HG03139 (cell line): Measurements from ENCODE around the gene TTLL13.

Source experiments
- ATAC-seq: cut with Tn5 transposase; IDR thresholded peaks from one replicate; pipeline ENCODE4 v1.9.1; 2021; ENCODE audit not compliant: unreplicated experiment

TTLL13 gene, protein sequence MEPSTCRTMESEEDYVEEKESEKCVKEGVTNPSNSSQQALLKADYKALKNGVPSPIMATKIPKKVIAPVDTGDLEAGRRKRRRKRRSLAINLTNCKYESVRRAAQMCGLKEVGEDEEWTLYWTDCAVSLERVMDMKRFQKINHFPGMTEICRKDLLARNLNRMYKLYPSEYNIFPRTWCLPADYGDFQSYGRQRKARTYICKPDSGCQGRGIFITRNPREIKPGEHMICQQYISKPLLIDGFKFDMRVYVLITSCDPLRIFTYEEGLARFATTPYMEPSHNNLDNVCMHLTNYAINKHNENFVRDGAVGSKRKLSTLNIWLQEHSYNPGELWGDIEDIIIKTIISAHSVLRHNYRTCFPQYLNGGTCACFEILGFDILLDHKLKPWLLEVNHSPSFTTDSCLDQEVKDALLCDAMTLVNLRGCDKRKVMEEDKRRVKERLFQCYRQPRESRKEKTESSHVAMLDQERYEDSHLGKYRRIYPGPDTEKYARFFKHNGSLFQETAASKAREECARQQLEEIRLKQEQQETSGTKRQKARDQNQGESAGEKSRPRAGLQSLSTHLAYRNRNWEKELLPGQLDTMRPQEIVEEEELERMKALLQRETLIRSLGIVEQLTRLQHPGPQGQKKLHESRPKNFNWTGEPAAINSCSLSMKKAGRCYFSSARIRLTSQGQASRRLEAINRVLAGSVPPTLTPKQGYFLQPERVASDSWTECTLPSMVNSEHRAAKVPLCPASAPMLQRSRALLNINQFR

GRCh38 chr15:90249203-90249863 lies at the start of gene TTLL13:
TSS of gene TTLL13 (plus strand) at chr15:90249556. CDS start at chr15:90250631, 1,075 bp downstream.
- peak; percentile 58 for ATAC-seq

- ATAC-seq = no peak
These were observed 48.7 kb upstream of the TTLL13 start for GRCh38 chr15:90200534-90201129.

DNA sequence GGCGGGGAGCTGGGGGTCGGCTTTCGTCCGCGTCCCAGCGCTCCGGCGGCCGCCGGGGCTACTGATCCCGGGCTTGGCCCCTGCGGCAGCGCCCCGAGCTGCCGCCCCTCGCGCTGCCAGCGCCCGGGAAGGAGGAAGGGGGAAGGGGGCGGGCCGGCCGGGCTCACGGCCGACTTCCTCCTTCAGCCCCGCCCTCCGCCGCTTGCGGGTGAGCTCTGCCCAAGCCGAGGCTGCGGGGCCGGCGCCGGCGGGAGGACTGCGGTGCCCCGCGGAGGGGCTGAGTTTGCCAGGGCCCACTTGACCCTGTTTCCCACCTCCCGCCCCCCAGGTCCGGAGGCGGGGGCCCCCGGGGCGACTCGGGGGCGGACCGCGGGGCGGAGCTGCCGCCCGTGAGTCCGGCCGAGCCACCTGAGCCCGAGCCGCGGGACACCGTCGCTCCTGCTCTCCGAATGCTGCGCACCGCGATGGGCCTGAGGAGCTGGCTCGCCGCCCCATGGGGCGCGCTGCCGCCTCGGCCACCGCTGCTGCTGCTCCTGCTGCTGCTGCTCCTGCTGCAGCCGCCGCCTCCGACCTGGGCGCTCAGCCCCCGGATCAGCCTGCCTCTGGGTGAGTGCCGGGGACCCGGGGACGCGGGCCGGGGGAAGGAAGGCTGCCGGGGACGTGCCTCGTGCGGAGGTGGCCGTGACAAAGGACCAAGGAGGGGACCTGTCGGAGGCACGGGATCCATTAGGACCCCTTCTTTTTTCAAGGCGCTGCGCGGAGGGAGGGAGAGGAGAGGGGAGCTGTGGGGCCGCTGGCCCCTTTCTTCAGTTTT lies 48.0 kb upstream of the TTLL13 start, which contains the start of gene SEMA4B:
SEMA4B (plus strand) TSS at position 201 of the 814 bp plus-strand sequence; CDS start at position 450, 249 bp downstream.
- peak; percentile 70 for ATAC-seq

GRCh38 chr15:90201944-90202375 lies 47.4 kb upstream of the TTLL13 start:
- no peak for ATAC-seq

- ATAC-seq = no peak
These were observed 46.4 kb upstream of the TTLL13 start for GRCh38 chr15:90202929-90203328.

DNA sequence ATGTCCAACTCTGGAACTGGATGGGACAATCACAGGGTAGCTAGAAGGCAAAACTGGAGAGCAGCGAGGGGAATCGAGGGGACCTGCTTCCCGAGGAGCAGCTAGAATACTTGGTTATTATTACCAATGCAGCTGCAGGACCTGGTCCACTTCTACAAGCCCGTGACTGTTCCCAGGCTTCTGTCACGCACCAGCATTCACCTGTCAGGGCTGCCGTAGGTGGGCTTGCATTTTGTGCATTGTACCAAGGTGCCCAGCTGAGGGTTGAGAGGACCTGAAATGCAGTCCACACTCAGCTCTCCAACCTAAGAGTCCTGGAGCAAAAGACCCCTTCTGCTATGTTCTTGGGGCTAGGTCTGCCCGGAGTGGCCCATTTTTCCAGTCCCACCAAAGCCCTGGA lies 45.9 kb upstream of the TTLL13 start:
- ATAC-seq = no peak

DNA sequence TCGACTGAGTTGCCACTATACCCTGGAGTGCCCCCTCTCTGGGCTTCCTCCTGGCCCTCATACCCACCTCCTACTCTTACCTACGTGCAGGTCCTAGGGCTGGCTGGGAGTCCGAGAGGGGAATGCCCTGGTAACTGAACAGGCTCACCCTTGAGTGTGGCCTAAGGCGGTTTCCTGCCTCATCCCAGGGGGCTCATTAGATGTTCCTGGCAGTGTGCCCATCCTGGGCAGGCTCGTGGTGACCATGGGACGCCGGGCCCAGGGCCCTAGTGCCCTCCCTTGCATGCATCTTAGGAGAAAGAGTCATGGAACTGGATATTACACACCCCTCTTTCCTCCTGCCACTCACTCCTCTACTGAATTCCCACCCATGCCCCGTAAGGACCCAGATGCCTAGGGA lies 45.4 kb upstream of the TTLL13 start:
- no peak for ATAC-seq

DNA sequence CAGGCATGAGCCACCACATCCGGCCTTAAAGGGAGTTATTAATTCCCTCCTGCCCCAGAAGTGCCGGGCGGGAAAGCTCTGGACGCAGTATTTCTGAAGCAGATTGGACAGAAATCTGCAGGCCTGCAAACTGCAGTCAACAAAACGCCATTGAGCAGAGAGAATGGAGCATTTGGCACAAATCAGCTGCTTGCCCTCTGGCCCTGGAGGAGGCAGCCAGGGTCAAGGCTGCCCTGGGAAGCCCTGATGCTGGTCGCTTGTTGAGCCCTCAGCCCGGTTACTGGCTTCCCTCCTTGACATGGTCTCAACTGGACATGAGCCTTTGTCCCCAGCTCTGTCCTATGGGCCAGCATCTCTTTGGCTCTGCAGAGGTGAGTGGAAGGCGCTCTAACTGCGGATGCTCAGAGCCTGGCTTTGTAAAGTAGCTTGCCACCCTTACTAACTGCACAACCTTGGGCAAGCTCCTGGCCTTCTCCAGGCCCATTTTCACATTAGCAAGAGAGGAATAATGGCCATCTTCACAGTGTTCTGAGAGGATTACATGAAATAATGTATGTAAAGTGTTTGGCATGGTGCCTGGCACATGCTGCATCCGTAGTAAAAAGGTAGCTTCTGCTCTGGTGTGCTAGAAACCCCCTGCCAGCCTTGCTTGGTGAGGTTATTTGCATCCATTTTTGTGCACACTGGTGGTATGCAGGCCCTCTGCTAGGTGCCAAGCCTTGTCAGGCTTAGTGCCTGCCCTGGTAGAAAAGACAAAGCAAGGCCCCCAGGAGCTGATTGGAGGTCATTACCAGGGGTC lies 44.1 kb upstream of the TTLL13 start:
- ATAC-seq = no peak

DNA sequence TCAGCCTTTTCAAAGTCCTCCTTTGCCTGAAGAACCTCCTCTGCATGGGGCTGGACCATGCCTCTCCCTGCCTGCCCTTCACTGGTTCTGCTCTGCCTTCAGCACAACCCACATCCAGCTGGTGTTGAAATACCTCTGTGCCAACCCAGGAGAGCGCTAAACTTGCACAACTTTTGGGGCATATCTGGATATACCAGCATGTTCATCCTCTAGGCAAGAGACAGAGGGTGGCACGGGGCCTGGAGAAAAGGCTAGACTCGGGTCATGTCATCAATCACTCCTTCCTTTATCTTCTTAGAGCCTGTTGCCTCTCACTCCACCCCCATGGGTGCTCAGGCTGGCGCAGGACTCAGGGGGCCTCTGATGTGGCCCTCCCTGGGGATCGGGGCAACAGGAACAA lies 43.5 kb upstream of the TTLL13 start:
- no peak for ATAC-seq

GRCh38 chr15:90207252-90207651 lies 42.1 kb upstream of the TTLL13 start:
- ATAC-seq = no peak

DNA sequence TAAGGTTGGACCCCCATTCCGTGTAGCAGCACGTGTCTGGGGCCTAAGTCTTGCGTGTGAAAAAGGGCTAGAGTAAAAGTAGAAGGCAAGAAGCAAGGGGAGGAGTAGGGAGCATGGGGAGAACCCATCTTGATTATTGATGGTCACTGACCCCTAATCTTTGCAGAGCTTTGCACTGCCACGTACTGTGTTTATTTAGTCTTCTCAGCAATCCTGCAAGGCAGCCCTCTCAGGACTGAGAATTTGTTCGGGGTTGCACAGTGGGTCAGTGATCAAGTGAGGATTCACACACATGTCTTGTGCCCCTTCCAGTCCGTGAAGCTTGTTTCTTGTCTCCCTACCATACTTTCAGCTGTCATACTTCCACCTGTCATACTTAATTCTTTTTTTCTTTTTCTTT lies 41.0 kb upstream of the TTLL13 start:
- no peak for ATAC-seq

DNA sequence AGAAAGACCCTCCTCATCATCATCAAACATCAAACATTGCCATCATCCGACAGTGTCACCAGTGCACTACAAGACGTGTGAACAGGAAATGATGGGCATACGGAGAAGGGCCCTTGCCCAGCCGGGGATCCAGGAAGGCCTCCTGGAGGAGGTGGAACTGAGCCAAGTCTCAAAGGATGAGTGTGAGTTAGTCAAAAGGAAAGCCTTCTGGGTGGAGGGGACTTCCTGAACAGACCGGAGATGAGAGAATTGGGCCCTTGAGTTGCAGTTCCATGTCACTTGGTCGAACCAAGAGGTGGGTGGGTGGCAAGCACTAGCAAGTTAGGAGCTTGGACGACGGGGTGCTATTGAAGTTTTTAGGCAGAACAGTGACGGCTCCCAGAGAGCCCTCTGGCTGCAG lies 39.8 kb upstream of the TTLL13 start:
- ATAC-seq = no peak

- no peak for ATAC-seq
These were observed 38.8 kb upstream of the TTLL13 start for GRCh38 chr15:90210593-90210992.

GRCh38 chr15:90211009-90211408 lies 38.3 kb upstream of the TTLL13 start:
- ATAC-seq = no peak

- ATAC-seq = no peak
These were observed 37.8 kb upstream of the TTLL13 start for GRCh38 chr15:90211440-90212143.

- ATAC-seq = no peak
These were observed 36.9 kb upstream of the TTLL13 start for GRCh38 chr15:90212221-90213098.

DNA sequence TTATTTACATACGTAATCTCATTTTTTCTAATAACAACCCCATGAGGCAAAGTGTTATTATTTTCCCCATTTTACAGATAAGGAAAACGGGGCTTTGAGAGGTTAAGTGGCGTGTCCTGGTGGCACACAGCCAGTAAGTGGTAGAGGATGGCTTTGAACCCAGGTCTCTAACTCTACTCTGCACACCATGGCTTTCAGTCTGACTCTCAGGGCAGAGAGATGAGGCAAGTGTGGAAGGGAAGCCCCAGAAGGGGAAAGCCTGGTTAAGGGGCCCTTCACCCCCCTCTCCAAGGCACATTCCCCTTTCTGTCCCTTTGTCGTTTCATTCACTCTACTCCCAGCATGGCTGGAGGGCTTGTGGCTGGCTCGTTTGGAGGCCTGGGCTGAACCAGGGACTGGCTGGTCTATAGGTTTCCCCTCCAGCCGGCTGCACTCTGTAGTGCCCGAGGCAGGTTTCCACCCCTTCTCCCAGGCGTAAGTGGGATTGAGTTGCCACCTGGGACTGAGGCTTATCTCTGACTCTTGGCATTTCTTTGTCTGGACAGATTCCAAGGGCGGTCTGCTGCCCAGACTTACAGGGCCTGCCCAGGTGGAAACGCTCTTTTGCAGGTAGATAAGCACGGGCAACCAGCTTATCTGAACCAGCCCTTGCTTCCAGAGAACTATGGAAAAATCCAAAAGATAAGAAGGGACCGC lies 36.1 kb upstream of the TTLL13 start:
- no peak for ATAC-seq
